Glomerular visceral epithelial cell (primary cell): ENCODE data around the gene TKTL1.
"Not testable (repeated sequence)": the region's sequence is repeated elsewhere in the genome, so short reads cannot be mapped to it uniquely, and the experiment has no call there.

Experiments used
- DNase-seq: peaks from one replicate; pipeline ENCODE4 v3.0.0-alpha.2; 2016; ENCODE audit errors: extremely low spot score

TKTL1 gene

DNA sequence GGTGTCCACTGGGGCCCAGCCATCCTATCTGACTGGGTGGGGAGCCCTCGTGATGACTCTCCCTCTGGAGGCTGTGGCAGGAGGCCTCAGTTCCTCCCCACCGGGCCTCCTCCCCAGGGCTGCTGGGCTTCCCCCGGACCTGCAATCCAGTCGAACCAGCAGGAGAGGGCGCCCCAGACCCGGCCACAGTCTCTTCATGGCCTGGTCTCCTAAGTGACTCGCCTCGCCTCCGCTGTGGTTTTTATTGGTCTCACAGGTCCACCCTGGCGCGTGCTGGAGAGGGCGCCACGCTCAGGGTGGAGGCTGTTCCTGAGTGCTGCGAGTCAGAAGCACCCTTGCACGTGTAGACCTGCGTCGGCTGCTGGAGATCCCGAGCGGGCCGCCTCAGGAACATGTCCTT, 48.0 kb downstream of the TKTL1 start:
- DNase-seq: not testable (repeated sequence)

DNA sequence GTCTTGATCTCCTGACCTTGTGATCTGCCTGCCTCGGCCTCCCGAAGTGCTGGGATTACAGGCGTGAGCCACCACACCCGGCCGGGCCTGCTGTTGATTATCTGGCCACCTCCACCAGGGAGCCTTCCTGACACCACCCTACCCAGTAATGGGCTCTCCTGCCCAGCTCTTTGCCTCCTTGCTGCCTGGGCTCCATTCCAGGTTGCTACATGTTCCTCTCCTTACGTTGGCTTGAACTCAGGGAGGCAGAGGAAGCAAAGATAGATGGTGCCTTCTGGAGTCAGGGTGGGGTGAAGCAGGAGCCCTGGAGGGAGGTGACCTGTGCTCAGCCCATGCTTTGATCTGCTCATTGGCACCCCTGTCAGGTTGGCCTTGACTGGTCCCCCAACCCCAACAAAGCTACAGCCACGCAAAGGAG, 52.5 kb downstream of the TKTL1 start:
- DNase-seq: no peak

- DNase-seq: no peak
Measured at GRCh38 chrX:154348646-154349358, 53.2 kb downstream of the TKTL1 start.

DNA sequence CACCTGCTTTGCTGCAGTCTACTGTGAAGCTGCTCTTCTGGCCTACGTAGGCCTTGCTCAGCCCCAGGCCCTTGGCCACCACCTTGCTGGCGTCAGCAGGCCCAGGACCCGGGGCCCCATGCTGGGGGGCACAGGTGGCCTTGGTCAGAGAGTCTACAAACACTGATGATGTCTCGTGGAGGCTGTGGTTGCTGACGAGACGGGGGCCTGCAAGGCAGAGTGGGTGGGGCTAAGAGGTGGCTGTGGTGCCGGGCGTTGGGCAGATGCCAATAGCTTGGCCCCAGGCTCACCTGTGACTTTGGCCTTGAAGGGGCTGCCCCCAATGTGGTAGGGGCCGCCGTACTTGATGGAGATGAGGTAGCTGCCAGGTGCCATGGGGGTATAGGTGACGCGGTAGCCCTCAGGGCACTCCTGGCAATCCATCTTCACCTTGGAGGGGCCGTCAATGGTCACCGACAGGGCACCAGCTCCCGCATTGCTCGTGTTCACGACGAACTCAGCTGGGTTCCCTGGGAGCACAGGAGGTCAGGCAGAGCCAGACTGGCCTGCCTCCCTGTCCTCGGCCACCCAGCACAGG, 53.9 kb downstream of the TKTL1 start:
- DNase-seq: no peak

GRCh38 chrX:154349979-154350378, 54.4 kb downstream of the TKTL1 start:
- DNase-seq: no peak

DNA sequence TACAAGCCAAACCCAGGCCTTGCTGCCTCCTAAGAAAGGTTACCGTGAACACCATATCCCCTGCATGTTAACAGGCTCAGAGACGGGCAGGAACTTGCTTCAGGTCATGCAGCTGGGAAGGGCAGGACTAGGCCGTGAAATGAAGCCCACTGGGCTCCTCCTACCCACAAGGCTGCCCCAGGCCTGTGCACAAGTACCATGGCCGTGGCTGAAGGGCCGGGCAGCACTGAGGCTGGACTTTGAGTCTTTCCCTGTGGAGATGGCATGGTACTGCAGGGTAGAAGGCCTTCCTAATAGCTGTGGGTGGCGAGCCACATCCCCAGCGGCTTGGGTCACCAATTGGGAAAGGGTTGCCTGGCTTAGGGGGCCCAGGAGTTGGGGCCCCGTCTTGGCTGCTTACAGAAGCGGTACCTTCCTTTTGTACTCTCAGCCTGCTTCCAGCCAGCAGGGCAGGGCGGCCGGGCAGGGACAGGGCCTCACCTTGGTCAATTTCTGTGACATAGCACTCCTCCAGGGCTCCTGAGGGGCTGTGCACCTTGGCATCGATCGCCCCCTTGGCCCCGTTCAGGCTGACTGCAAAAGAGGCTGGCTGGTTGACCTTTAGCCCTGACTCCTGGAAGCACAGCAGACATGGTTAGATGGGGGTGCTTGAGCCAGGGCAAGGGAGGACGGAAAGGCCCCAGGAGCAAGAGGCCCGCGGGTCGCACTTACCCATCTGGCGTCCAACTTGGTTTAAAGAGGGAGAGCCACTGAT, 55.0 kb downstream of the TKTL1 start:
- DNase-seq: no peak

- DNase-seq: no peak
Measured at GRCh38 chrX:154351183-154352011, 55.8 kb downstream of the TKTL1 start.

DNA sequence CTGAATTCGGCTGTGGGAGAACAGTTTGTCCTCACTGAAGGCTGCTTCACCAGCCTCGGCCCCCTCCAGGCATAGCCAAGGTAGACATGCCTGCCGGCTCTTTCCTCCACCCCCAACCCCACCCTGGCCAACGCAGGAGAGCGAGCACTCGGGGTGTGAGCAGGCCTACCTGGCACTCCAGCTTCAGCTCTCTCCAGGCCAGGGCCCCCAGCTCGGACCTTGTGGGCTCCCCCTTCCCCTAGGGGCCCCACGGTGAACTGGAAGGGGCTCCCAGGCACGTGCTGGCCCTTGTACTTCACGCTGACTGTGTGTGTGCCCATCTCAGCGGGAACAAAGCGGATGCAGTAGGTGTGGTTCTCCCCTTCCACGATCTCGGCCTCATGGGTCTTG, 56.4 kb downstream of the TKTL1 start:
- no peak for DNase-seq

DNA sequence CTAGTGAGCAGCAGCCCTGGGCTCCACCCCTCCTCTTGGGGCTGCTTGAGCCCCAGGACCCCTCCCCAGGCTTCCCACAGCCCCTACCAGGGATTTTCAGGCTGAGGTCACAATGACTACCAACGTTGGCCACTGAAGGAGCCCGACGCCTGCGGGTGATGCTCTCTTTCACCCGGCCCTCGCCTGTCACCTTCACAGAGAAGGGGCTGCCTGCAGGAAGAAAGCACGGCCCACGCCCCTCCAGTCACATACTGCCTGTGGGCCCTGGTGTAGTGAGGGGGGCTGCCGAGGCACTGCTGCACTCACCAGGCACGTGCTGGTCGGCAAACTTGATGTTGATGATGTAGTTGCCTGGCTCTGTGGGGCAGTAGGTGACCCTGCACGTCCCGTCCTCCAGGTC, 56.9 kb downstream of the TKTL1 start:
- no peak for DNase-seq

GRCh38 chrX:154353172-154353843, 57.7 kb downstream of the TKTL1 start:
- no peak for DNase-seq

- DNase-seq: no peak
Measured at GRCh38 chrX:154354013-154354412, 58.4 kb downstream of the TKTL1 start.

DNA sequence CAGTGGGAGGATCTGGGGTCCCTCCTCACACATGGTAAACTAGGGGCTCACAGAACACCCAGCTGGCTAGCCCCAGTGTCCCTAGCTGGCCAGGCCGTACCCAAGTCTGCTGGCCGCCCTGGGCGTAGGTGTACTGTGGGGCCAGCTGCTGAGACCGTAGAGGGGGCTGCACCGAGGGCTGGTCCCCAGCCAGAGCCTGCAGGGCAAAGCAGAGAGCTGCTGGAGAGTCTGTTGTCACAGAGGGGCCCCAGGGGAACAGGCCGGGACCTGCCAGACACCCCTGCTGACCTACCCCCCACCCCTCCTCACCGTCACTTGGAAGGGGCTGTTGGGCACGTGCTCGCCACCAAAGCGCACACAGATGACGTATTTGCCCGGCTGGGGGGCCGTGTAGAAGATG, 58.9 kb downstream of the TKTL1 start:
- no peak for DNase-seq

DNA sequence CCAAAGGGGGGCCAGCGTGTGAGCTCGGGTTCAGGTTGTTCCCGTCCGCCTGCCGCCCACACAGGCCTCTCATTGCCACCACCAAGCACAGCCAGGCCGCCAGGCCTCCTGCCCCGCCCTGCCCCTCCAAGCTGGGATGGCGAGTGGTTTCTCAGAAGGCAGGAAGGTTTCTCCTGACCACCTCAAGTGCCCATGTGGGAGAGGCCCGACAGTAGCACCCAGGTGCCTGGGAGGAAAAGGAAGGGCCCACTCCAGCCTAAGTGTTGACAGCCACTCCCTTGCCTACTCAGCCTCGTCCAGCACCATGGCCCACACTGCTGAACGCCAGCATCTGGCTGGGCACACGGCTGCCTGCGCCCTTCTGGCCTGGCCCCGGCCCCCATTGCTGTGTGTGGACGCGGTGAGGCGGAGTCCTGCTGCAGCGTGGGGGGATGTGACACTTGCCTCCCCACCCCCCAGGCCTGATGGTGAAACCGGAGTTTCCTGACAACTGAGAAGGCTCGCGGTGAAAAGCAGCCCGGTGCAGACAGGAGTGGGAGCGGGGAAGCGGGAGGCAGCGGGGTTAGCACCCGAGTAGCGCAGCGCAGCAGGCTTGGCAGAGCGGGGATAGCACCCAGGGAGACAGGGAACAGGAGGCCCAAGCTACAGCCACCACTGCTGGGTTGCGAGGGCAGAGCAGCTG, 59.6 kb downstream of the TKTL1 start:
- DNase-seq: no peak

- DNase-seq: no peak
Measured at GRCh38 chrX:154355776-154356140, 60.2 kb downstream of the TKTL1 start.

GRCh38 chrX:154356596-154356995, 61.0 kb downstream of the TKTL1 start:
- DNase-seq: no peak

DNA sequence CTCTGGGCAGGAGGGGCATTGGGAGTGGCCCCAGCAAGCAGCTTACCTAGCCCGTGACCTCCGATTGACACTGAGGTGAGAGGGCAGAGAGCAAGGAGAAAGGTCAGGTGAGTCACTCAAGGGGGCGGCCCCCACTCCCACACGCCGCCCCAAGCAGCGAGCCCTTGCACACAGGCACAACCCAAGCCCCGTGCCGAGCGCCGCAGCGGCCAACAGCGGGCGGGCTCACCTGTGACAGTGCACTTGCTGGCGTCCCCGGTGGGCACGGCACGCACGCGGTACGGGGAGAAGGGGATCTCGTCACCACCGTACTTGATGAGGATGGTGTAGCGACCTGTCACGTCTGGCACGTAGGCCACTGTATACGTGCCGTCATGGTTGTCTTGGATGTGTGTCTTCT, 61.6 kb downstream of the TKTL1 start:
- DNase-seq: no peak

- DNase-seq: no peak
Measured at GRCh38 chrX:154358011-154358410, 62.4 kb downstream of the TKTL1 start.

DNA sequence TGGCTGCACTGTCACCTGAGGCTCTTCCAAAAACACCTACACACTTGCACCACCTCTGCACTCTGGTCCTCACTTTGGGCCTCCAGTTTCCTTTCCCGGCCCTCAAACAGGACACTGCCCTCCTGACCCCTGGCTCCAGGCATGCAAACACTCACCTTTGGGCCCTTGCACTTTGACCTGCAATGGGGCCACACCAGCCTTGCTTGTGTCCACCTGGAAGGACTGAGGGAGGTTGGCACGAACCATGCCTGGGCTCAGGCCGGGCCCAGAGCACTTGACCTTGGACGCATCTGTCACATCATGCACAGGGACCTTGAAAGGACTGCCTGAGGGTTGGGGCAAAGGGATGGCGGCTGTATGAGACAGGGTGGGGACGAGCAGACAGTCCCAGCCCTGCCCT, 63.2 kb downstream of the TKTL1 start:
- DNase-seq: no peak

DNA sequence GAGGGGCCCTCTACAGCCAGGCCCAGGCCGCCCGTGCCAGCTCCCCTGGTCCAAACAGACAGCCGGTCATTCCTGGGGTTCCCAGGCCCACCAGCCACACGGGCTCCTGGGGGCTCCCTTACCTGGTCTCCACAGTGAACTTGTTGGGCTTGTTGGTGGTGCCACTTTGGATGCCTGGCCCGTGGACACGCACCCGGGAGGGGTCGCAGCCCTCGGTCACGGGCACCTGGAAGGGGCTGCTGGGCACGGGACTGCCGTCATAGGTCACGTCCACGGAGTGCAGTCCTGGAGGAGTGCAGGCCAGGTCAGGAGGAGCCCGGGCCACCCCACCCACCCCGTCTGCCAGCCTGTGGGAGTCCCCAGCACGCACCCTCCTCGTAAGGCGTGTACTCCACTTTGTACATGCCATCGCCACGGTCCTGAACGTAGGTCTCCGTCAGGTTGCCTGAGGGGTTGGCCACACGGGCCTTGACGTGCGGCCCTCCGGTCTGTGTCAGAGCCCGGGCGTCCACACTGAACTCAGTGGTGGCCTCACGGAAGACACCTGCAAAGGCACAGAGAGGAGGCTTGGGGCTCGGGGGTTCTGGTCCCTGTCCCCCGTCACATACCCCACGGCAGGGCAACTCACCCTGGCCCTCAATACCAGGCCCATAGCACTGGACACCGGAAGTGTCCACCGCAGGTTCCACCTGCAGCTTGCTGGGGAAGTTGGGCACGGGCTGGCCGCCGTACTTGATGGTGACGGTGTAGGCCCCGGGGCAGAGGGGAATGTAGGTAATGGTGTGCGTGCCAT, 64.0 kb downstream of the TKTL1 start:
- DNase-seq: no peak

GRCh38 chrX:154360155-154360713, 64.6 kb downstream of the TKTL1 start:
- DNase-seq: no peak
